ENCODE results near the gene LIN9. TPM values are rescaled to one million over a fixed set of nuclear protein-coding genes. Genes with fewer than 3 reads are reported as not detected.

Gene LIN9
- total and polyA plus RNA-seq, 10 of the 15 experiments (the other 5 are each of a cell fraction or from before 2014, with no cell fraction given), result 5.9 to 13.5 (median 8.3) TPM

DNA sequence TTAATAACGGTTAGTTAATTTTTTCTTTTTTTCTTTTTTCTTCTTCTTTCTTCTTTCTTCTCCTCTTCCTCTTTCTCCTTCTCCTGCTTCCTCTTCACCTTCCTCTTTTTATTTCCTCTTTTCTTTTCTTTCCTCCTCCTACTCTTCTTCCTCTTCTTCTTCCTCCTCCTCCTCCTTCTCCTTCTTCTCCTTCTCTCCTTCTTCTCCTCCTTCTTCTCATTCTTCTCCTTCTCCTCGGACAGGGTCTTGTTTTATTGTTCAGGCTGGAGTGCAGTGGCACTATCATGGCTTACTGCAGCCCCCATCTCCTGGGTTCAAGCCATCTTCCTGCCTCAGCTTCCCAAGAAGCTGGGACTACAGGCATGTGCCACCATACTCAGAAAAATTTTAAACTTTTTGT is 109.0 kb downstream of the LIN9 start:
- Histone ChIP-seq H3K9ac (ENCODE audit: control insufficient read depth, insufficient read depth, low read length) (no peak overlapping the region), H3K4me2 (ENCODE audit: control insufficient read depth, insufficient read depth) (no peak overlapping the region), H3K27ac (ENCODE audit: control insufficient read depth, insufficient read depth) (no peak overlapping the region), H3K4me3 (no peak overlapping the region), H2AFZ (ENCODE audit: control insufficient read depth, low read depth, low read length) (no peak overlapping the region), H3K79me2 (ENCODE audit: control insufficient read depth, insufficient read depth, low read length) (no peaks in the 10 kb centered on the region), H3K9me3 (replicated peaks; ENCODE audit: control insufficient read depth, insufficient read depth, low read length) (no peaks in the 10 kb centered on the region), H3K4me1 (ENCODE audit: control insufficient read depth, insufficient read depth, low read length) (peaks cover 3% of the 10 kb centered on the region; the same call in 1 of the 2 replicates), H3K27me3 (replicated peaks in 1 of 2; ENCODE audit: control insufficient read depth in 2 of 2, insufficient read depth in 2 of 2, low read length in 1 of 2) (no peaks in the 10 kb centered on the region; a peak in 1 of 4 replicates), H4K20me1 (ENCODE audit: control insufficient read depth, insufficient read depth) (no peaks in the 10 kb centered on the region), H3K36me3 (ENCODE audit: control insufficient read depth in 2 of 2, insufficient read depth in 2 of 2, low read length in 1 of 2) (no peaks in the 10 kb centered on the region)
- BruUV-seq (replicated peaks), result no TSS peak
- ChIA-PET RAD21 (ENCODE audit: unreplicated experiment) (interaction anchor here (0.8 to 3.6 kb wide), 10 partner anchors 14 to 433 kb away, joined by 3 to 46 read pairs (median 3); partner anchors contain the start of gene LIN9), POLR2A (interaction anchor here (1.2 kb wide), 1 partner anchor 74 kb away, joined by 4 read pairs; no protein-coding TSS in a partner anchor), CTCF (interaction anchor here (1.0 to 16.0 kb wide), 10 partner anchors 19 to 226 kb away, joined by 3 to 505 read pairs (median 5); partner anchors contain the start of gene MIXL1), SMC1A (ENCODE audit: uncharacterized antibody, unreplicated experiment) (interaction anchor here (1.1 to 9.5 kb wide), 7 partner anchors 12 to 206 kb away, joined by 3 to 213 read pairs (median 4); no protein-coding TSS in a partner anchor)
- intact Hi-C loops (cut with micrococcal nuclease; ENCODE audit: unreplicated experiment), result no loop called here
- no peak for ATAC-seq
- 0% methylated on average over 2 of the region's 2 CpGs for WGBS (ENCODE audit: insufficient coverage, insufficient replicate concordance, low lambda C conversion rate, missing lambda C conversion rate)
- DNase-seq (ENCODE audit: low read depth, low spot score), result no peak
- in situ Hi-C loops (cut with MboI), result no loop called here
- TF ChIP-seq RELA (IDR thresholded peaks at IDR 0.05; ENCODE audit: borderline replicate concordance, partially characterized antibody) (no peak), NR2C1 (IDR thresholded peaks at IDR 0.05) (no peak), EP300 (IDR thresholded peaks at IDR 0.05; ENCODE audit: borderline replicate concordance in 1 of 2, control insufficient read depth in 1 of 2, low read depth in 2 of 2, low read length in 2 of 2) (no peak), RAD51 (IDR thresholded peaks at IDR 0.05) (no peak), PAX5 (IDR thresholded peaks at IDR 0.05; ENCODE audit: borderline replicate concordance, low read depth, low read length) (no peak), MYB (IDR thresholded peaks at IDR 0.05; ENCODE audit: borderline replicate concordance, low read depth, low read length) (no peak)
- TF ChIP-seq, protein P1, sequence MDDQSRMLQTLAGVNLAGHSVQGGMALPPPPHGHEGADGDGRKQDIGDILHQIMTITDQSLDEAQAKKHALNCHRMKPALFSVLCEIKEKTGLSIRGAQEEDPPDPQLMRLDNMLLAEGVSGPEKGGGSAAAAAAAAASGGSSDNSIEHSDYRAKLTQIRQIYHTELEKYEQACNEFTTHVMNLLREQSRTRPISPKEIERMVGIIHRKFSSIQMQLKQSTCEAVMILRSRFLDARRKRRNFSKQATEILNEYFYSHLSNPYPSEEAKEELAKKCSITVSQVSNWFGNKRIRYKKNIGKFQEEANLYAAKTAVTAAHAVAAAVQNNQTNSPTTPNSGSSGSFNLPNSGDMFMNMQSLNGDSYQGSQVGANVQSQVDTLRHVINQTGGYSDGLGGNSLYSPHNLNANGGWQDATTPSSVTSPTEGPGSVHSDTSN (IDR thresholded peaks at IDR 0.05; ENCODE audit: insufficient replicate concordance, low read depth, low read length), result no peak
- no peak for FAIRE-seq

All from GM12878 (cell line).